Left cardiac atrium (tissue), 4 donors: Measurements from ENCODE around the gene MAP3K20. TPM values are rescaled to one million over a fixed set of nuclear protein-coding genes. Genes with fewer than 3 reads are reported as not detected.
"Not testable (repeated sequence)": the region's sequence is repeated elsewhere in the genome, so short reads cannot be mapped to it uniquely, and the experiment has no call there.

Experiments used
- ATAC-seq, 2 donors: fragments of 200-7000 bp; cut with Tn5 transposase; one replicate each; pipeline ENCODE4 v1.9.1; 2020; ENCODE audit warnings: mild to moderate bottlenecking in 2 of 2, moderate library complexity in 2 of 2
- DNase-seq: peaks from one replicate; pipeline ENCODE4 v3.0.0-alpha.2; 2020
- intact Hi-C, 2 donors: fragments of 100-400 bp; cut with DNase I; formaldehyde crosslinking; loops; one replicate each; pipeline versions ENCODE4 v1.14.1 to v1.15.1; 2022 to 2023
- total RNA-seq, 2 donors: library from RNA; stranded (reverse); fragmentation: NEBNext Ultra II Directional; extraction: Animal tissue kit (Norgen Biotek cat#: 25700); gene quantifications; one replicate each; pipeline ENCODE4 v1.2.1, GENCODE V29; 2021
- donor health status: DM: no; HTN: yes; CAD: no.
- donor health status: DM: no; HTN: yes; CAD: no; lungs with severe emphysema.
- donor health status: DM: yes; HTN: yes; CAD: no.
- donor health status: Dilated cardiomyopathy.

The MAP3K20 gene
- total RNA-seq, 2 donors from 2014 or later: 204 to 206 TPM

DNA sequence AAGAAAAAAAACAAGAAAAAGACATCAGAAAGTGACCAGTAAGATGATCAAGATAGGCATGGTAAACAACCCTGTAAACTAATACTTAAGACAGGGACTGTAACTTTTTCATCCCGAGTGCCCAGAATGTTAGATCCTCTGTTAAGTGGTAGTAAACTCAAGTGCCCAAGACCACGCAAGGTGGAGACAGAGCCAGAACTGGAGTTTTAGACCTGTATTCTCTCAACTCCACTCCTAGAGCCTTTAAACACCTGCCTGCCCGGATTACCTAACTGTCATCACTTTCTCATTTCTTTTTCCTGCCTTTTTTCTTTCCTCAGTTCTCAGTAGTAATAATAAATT is 203.9 kb downstream of the MAP3K20 start:
- DNase-seq: no peak
- intact Hi-C loops: no loop called here
- ATAC-seq: no peak

DNA sequence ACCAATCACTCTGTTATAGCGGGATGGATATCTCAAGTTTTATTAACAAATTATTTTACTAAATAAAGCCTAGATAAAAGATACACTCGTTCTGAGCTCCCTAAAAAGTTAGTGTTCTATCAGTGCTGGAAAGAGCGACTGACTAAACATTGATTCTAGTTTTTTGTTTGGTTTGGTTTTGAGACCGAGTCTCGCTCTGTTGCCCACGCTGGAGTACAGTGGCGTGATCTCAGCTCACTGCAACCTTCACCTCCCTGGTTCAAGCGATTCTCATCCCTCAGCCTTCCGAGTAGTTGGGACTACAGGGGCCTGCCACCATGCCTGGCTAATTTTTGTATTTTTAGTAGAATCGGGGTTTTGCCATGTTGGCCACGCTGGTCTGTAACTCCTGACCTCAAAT is 205.2 kb downstream of the MAP3K20 start:
- ATAC-seq (no peak), DNase-seq (no peak)
- intact Hi-C loops: no loop called here

DNA sequence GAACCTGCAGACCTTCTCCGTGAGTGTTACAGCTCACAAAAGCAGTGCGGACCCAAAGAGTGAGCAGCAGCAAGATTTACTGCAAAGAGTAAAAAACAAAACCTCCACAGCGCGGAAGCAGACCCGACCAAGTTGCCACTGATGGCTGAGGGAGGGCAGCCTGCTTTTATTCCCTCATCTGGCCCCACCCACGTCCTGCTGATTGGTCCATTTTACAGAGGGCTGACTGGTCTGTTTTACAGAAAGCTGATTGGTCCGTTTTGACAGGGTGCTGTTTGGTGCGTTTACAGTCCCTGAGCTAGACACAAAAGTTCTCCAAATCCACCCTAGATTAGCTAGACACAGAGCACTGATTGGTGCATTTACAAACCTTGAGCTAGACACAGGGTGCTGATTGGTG is 206.3 kb downstream of the MAP3K20 start:
- DNase-seq, intact Hi-C loops, ATAC-seq: not testable (repeated sequence)

DNA sequence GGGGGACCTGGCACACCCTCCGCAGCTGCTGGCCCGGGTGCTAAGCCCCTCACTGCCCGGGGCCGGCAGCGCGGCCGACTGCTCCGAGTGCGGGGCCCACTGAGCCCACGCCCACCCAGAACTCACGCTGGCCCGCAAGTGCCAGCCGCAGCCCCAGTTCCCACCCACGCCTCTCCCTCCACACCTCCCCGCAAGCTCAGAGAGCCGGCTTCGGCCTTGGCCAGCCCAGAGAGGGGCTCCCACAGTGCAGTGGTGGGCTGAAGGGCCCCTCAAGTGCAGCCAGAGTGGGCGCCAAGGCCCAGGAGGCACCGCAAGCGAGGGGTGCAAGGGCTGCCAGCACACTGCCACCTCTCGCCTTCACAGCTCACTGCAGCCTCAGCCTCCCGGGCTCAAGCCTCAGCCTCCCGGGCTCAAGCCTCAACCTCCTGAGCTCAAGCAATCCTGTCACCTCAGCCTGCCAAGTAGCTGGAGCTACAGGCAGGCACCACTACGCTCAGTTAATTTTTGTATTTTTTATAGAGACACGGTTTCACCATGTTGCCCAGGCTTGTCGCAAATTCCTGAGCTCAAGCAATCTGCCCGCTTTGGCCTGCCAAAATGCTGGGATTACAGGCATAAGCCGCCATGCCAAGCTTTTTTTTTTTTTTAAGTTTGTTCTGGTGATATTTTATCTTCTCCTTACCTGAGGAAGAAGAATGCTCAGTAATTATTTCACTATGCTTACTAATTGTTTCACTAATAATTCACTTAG is 207.3 kb downstream of the MAP3K20 start:
- DNase-seq (no peak), ATAC-seq (no peak)
- intact Hi-C loops: no loop called here

DNA sequence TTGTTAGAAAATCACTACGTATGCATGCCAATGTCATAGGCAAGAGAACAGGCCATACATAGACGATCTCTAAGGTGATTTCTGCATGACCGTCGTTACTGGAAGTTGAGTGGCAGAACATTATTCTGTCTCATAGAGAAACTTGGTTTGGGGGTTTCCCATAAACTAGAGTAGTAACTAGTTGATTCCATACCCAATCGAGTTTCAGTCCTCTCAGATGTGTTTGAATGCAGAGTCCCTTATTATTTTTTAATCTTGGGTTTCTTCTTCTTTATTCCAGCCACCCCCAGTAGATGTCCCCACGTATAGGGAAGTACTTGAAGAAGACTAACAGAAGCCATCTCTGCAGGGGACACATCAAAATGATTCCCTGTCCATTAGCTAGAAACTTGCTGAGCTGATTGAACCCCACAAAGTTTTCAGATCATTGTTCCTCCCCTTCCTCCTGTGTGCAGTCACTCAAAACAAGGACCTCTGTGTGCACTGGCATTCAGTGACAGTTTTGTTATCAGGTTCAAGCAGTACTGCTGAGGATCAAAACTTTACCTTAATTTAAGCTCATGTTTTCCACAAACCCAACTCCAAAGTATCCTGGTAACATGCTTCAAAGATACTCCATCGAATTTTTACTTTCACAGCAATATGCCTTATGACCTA is 210.6 kb downstream of the MAP3K20 start:
- DNase-seq (no peak), ATAC-seq (no peak)
- intact Hi-C loops: no loop called here

DNA sequence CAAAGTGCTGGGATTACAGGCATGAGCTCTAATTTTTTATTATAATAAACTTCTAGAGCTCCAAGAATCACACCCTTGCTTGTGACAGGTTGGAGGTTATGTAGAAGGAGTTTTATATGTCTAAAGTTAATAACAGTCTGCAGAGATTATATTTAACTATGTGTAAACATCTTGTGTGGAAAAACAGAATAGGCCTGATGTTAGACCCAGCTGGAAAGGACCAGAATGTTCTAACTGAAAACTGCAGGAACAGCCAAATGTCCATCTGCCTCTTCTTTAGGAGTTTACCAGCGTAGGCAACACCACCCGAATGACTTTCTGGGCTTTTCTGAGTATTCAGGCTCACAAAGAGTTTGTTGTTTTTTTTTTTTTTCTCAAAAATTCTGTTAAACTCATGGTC is 211.9 kb downstream of the MAP3K20 start:
- DNase-seq (no peak), ATAC-seq (no peak)
- intact Hi-C loops: no loop called here

DNA sequence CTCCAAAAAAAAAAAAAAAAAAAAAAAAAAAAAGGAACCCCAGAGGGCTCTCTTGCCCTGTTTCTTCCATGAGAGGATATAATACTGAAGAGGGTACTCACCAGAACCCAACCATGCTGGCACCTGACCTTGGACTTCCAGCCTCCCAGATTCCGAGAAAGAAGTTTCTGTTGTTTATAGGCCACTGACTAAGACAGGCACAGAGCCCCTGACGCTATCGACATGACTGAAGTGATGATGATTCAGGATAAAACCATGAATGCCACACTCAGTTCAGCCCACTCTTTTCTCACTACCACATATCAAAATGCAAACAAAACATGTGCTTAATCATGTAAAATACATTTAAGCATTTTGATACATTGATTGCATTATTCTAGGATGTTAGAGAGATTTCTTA is 212.9 kb downstream of the MAP3K20 start:
- DNase-seq: no peak
- intact Hi-C loops: no loop called here
- ATAC-seq: no peak

DNA sequence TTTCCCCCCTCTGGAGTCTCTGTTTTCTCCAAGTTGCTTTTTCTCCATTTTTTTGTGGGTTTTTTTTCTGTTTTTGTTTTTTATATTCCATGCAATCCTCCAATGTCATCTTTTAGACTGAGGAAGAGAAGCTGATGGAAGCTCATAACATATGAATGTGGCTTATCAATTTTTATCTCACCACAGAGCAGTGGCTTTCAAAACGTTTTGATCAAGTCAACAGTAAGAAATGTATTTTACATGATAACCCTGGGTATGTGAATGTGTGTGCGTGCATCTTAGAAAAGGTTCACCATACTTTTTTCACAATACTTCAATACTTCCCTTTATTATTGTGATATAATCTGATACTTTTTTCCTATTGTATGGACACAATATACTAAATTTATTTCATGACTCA is 214.4 kb downstream of the MAP3K20 start:
- intact Hi-C loops: no loop called here
- ATAC-seq: no peak

DNA sequence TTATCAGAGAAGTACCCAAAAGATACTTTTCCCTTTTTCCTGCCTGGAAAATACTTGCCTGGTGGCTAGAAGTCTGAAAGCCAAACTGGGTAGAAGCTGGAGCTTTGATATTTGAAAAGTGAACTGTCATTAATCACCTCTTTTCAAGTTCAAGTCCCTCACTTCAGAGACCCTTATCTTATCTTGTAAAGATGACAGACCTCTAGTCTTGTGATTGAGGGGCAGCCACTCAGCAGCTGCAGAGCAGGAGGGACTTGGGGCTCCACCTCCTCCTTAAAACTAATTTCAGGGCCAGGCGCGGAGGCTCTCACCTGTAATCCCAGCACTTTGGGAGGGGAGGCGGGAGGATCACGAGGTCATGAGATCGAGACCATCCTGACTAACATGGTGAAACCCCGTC is 214.9 kb downstream of the MAP3K20 start:
- intact Hi-C loops: no loop called here
- ATAC-seq: no peak
- no peak for DNase-seq

More for the DNA sequence above, 214.4 kb downstream of the MAP3K20 start:
- no peak for DNase-seq

DNA sequence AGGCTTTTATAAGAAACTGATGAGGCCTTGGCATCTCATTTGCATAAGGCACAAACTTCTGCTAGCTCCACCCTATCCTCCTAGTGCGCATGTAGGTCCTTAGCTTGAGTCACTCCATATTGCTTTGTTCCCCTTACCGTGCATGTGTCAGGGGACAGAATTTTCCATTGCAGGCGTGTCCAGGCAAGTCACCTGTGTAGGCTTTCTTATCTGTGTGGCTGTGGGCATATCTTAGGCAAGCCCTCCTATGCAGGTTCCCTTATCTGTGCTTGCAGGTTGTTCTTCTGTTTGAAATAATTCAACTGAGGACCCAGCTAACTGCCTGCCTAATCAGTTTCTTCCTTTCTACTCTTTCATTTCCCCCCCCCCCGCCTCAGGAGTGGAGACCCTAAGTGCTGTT is 215.8 kb downstream of the MAP3K20 start:
- no peak for DNase-seq
- ATAC-seq: no peak
- intact Hi-C loops: no loop called here

DNA sequence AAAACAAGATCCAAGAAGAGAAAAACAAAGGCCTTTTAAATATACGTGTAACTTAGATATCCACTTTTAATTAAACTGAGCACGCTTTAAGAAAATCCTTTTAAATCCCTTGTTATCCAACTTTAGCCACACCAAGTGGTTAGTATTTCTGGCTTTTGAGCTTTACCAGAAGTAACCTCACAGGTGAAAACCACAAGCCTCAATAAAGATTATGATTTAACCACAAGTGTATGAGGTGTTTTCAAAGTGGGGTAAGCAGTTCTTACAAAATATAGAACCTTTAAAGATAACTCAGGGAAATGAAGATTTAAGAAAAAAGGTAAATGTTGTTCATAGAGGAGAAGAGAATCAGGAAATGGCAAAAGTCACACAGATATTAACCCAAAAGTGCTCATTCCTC is 220.6 kb downstream of the MAP3K20 start:
- intact Hi-C loops: no loop called here
- no peak for ATAC-seq
- no peak for DNase-seq

DNA sequence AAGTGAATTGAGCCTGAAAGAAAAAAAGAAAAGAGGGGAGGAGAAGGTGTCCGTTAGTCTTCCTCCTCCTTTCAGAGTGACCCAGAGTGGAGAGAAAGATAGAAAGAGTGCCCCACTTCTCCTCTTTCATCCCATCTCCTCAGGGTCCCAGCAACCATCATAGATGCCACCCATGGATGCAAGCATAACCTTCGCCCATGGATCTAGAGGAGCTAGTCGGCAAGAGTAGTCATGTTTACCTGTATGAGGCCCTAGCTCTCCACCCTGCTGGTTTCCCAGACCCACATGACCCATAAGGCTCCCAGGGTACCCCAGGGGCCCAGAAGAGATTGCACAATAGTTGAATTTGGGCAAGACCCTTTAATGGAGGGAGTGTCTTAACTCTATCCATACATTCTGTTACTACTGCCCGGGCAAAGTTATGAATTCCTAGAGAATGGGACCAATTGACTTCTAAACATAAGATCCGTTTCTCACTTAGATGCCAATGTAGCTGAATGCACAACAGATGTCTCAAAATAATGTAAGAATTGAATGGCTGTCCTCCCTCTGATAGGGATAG is 223.0 kb downstream of the MAP3K20 start:
- ATAC-seq (no peak), DNase-seq (no peak)
- intact Hi-C loops: no loop called here

DNA sequence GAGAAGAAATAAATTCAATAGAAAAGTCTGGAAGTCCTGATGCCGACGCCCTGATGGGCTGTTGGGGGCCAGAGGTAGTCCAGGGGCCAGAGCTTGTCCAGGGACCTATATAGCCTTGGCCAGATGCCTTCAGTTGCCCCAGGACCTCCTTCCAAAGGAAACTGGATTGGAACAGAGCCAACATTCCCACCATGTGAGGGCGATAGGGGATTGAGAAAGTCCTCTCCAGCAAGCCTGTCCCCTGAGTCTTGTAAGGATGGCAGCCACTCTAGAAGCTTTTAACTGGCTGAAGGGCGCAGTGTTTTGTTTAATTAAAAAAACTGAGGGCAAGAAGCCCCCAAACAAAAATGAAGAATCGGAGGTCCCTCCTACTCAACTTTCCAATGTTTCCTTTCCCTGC is 224.1 kb downstream of the MAP3K20 start:
- no peak for DNase-seq
- ATAC-seq: no peak
- intact Hi-C loops: no loop called here

DNA sequence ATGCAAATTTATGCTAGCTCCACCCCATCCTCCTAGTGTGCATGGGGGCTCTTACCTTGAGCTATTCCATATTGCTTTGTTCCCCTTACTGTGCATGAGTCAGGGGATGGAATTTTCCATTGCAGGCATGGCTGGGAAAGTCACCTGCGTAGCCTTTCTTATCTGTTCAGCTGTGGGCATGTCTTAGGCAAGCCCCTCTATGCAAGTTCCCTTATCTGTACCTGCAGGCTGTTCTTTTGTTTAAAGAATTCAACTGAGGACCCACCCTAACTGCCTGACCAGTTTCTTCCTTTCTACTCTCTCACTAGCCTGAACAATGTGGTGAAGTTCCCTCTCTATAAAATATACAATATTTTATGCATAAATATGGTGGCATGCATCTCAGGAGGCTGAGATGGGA is 224.8 kb downstream of the MAP3K20 start:
- DNase-seq (no peak), ATAC-seq (no peak)

DNA sequence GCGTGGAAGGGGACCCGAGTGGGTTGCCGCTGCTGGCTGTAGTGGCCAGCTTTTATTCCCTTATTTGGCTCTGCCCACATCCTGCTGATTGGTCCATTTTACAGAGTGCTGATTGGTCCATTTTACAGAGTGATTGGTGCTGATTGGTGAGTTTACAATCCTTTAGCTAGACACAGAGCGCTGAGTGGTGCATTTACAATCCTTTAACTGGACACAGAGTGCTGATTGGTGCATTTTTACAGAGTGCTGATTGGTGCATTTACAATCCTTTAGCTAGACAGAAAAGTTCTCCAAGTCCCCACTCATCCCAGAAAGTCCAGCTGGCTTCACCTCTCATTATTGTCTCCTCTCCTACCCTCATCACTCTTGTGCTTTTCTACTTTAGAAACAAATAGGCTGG is 225.9 kb downstream of the MAP3K20 start:
- intact Hi-C loops, ATAC-seq, DNase-seq: not testable (repeated sequence)

More for the DNA sequence above, 224.8 kb downstream of the MAP3K20 start:
- intact Hi-C loops: no loop called here

DNA sequence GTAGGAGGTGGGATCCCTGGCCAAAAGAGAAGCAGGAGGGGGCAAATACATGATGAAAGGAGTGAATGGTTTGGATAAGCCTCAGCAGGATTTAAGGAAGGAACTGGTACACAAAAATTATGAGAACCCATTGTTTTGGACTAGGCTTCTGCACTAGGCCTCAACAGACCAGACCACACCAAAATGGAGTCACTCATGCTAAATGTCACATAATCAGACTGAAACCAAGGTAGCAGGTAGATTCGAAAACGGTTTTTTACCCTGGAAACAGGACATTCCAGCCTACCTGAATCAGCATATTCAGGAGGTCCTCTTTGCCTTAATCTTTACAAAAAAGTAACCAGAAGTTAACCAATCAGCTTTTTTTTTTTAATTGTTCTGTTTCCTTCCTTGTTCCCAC is 229.7 kb downstream of the MAP3K20 start:
- no peak for ATAC-seq
- intact Hi-C loops: no loop called here

DNA sequence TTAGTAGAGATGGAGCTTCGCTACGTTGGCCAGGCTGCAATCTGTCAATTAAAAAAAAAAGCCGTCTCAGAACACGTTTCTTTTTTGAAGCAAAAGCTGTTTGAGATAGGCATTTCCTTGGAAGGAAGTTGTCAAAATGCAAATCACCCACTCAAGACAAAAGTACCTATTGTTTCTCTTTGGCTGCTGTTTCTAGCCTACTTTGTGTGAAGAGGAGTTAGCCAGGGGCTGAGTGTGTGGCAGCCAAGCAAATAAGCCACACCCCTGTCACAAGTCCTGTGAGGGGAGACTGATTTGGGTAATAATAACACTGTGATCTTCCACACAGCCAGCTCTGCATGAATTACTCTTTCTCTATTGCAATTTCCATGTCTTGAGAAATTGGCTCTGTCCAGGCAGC is 231.6 kb downstream of the MAP3K20 start:
- no peak for ATAC-seq
- DNase-seq: no peak
- intact Hi-C loops: no loop called here

More for the DNA sequence above, 229.7 kb downstream of the MAP3K20 start:
- DNase-seq: no peak

DNA sequence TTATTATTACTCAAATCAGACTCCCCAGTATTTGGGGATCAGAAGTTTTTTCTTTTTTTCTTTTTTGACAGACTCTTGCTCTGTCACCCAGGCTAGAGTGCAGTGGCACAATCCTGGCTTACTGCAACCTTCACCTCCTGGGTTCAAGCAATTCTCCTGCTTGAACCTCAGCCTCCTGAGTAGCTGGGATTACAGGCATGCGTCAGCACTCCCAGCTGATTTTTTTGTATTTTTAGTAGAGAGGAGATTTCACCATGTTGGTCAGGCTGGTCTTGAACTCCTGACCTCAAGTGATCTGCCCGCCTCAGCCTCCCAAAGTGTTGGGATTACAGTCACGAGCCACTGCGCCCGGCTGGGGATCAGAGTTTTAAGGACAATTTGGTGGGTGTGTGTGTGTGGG is 233.7 kb downstream of the MAP3K20 start:
- ATAC-seq, DNase-seq, intact Hi-C loops: not testable (repeated sequence)

DNA sequence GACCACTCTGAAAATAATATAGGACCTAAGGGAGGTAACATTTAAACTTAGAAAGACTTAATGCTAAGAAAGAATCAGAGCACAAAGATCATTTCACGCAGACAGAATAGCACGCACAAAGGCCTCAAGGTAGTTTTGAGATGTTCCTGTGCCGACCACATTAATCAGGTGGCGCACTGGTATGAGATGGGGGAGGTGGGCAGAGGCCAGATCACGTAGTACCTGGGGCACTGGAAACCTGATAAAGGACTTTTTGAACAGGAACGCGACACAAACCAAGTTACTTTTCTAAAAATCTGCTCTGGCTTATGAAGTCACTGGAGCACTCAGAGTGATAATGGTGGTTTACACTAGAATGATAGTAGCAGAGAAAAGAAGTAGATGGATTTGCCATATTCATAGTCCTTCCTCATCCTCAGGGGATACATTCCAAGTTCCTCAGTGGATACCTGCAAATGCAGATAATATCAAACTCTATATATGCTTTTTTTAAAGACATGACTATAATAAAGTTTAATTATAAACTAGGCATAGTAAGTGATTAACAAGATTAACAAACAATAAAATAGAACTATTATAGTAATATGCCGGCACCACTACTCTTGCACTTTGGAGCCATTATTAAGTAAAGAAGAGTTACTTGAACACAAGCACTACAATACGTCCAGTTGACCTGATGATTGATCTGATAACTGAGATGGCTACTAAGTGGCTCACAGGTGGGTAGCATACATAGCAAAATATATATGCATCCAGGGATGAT is 236.4 kb downstream of the MAP3K20 start:
- ATAC-seq (no peak), DNase-seq (no peak)
- intact Hi-C loops: no loop called here
